Vagina (tissue), 2 donors: ENCODE measurements around the gene AGBL1.

ENCODE experiments used
- POLR2A ChIP-seq, 2 donors: fragments of 450-650 bp; IDR thresholded peaks; one replicate each; pipeline ENCODE4 v1.6.1; 2017; ENCODE audit warnings: antibody characterized with exemption in 2 of 2, mild to moderate bottlenecking in 2 of 2, moderate library complexity in 2 of 2
- POLR2AphosphoS5 ChIP-seq, 2 donors: sonication (generic); formaldehyde crosslinking; IDR thresholded peaks; one replicate each; pipeline ENCODE4 v1.9.0; 2017; ENCODE audit warnings: antibody characterized with exemption in 2 of 2, mild to moderate bottlenecking in 2 of 2, low read depth in 1 of 2; ENCODE audit not compliant: insufficient read depth in 1 of 2
- TF ChIP-seq, protein P1 (sequence below), 3 experiments: fragments of 450-650 bp in 2 of 3; fragments of 200-600 bp in 1 of 3; sonication (generic) in 1 of 3; IDR thresholded peaks; one replicate each; pipeline ENCODE4 v1.5.1; 2017 to 2019; ENCODE audit warnings: antibody characterized with exemption in 3 of 3, mild to moderate bottlenecking in 2 of 3, moderate library complexity in 2 of 3

- TF ChIP-seq, protein P1, sequence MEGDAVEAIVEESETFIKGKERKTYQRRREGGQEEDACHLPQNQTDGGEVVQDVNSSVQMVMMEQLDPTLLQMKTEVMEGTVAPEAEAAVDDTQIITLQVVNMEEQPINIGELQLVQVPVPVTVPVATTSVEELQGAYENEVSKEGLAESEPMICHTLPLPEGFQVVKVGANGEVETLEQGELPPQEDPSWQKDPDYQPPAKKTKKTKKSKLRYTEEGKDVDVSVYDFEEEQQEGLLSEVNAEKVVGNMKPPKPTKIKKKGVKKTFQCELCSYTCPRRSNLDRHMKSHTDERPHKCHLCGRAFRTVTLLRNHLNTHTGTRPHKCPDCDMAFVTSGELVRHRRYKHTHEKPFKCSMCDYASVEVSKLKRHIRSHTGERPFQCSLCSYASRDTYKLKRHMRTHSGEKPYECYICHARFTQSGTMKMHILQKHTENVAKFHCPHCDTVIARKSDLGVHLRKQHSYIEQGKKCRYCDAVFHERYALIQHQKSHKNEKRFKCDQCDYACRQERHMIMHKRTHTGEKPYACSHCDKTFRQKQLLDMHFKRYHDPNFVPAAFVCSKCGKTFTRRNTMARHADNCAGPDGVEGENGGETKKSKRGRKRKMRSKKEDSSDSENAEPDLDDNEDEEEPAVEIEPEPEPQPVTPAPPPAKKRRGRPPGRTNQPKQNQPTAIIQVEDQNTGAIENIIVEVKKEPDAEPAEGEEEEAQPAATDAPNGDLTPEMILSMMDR (IDR thresholded peaks at IDR 0.05), result no peak
- TF ChIP-seq POLR2AphosphoS5 (IDR thresholded peaks at IDR 0.05; ENCODE audit: insufficient read depth in 1 of 2, low read depth in 1 of 2) (no peak), POLR2A (IDR thresholded peaks at IDR 0.05) (no peak)
Measured at GRCh38 chr15:86685263-86685662, 605.6 kb downstream of the AGBL1 start.
